AG04450 (cell line): ENCODE results near the gene BBS9. TPM values are rescaled to one million over a fixed set of nuclear protein-coding genes. Genes with fewer than 3 reads are reported as not detected.

Experiments
- CTCF ChIA-PET: fragments of 300-600, 350-600 bp; formaldehyde crosslinking; extraction: SDS; loops from one replicate; lab custom pipeline; 2022; ENCODE audit warnings: antibody characterized with exemption, inconsistent platforms; lab: Charles Lee
- POLR2A ChIA-PET: fragments of 350-600 bp; formaldehyde crosslinking; extraction: SDS; loops from one replicate; lab custom pipeline; 2021; ENCODE audit warnings: antibody characterized with exemption, inconsistent platforms; lab: Yijun Ruan, JAX
- DNase-seq: peaks from one replicate; pipeline ENCODE4 v3.0.0-alpha.2; 2011; ENCODE audit warnings: low read depth, low spot score
- H3K27ac ChIP-seq: one replicate; pipeline ENCODE4 v1.5.1; 2012; ENCODE audit warnings: low read depth, low read length, control low read depth
- H3K27me3 ChIP-seq: one replicate; pipeline ENCODE4 v1.6.0; 2012; ENCODE audit warnings: low read length; ENCODE audit not compliant: control insufficient read depth, insufficient read depth
- H3K4me3 ChIP-seq: 2 replicates; pipeline ENCODE4 v1.5.1; 2011; ENCODE audit warnings: mild to moderate bottlenecking, low read depth, low read length, control low read depth
- H3K9me3 ChIP-seq: 2 replicates; pipeline ENCODE4 v1.5.1; 2012; ENCODE audit warnings: low read length; ENCODE audit not compliant: control insufficient read depth, insufficient read depth
- CTCF ChIP-seq: IDR thresholded peaks from 2 replicates; pipeline ENCODE4 v1.5.1; 2011; ENCODE audit warnings: low read depth, low read length, control low read depth, inconsistent platforms
- polyA plus RNA-seq: library from polyadenylated mRNA; depleted of rRNA; stranded (reverse); fragments of >200 nt; gene quantifications from 2 replicates; pipeline ENCODE4 v1.2.3, GENCODE V29; 2011

Gene BBS9
- polyA plus RNA-seq, 1 experiment, result 15.6 TPM

GRCh38 chr7:33108554-33109004 is 20.8 kb upstream of the BBS9 start:
- peaks cover 2% of the 10 kb centered on the region for H3K27me3 ChIP-seq
- POLR2A ChIA-PET, result no interaction called here
- TF ChIP-seq CTCF, result 0 out of 2 replicates have a peak, but pooled peaks have one; percentile 11
- DNase-seq, result no peak
- H3K9me3 ChIP-seq, result no peaks in the 10 kb centered on the region
- peak overlapping the region; percentile 39 for H3K27ac ChIP-seq
- H3K4me3 ChIP-seq, result peak overlapping the region; percentile 80
- CTCF ChIA-PET, result interaction anchor here (0.5 to 5.7 kb wide), 43 partner anchors 10 to 1002 kb away, joined by 3 to 104 read pairs (median 5); partner anchors contain the start of genes BBS9, FKBP9 and NT5C3A

- Histone ChIP-seq H3K9me3 (no peaks in the 10 kb centered on the region), H3K27me3 (peaks cover 2% of the 10 kb centered on the region), H3K4me3 (peak within 1 kb of the TSS; percentile 80), H3K27ac (peak within 1 kb of the TSS; percentile 39)
- ChIA-PET CTCF (interaction anchor here (0.6 to 5.7 kb wide), 34 partner anchors 11 to 1002 kb away, joined by 3 to 104 read pairs (median 5); partner anchors contain the start of genes BBS9, FKBP9 and NT5C3A), POLR2A (interaction anchor here (1.0 kb wide), 1 partner anchor 47 kb away, joined by 4 read pairs; the partner anchor contains the start of gene NT5C3A)
- peak; percentile 25; the same call in 1 of the 2 replicates for TF ChIP-seq CTCF
- no peak for DNase-seq
Measured at GRCh38 chr7:33109005-33109757, 20.2 kb upstream of the BBS9 start, which contains the start of gene RP9. TSS of gene RP9 (minus strand) at chr7:33109404. CDS start at chr7:33109372, 32 bp downstream.

- ChIA-PET POLR2A (interaction anchor here (1.0 kb wide), 1 partner anchor 47 kb away, joined by 4 read pairs; the partner anchor contains the start of gene NT5C3A), CTCF (interaction anchor here (0.6 to 5.7 kb wide), 20 partner anchors 11 to 896 kb away, joined by 3 to 104 read pairs (median 5); partner anchors contain the start of genes BBS9, FKBP9 and NT5C3A)
- H3K4me3 ChIP-seq, result peak overlapping the region; percentile 63
- no peak for TF ChIP-seq CTCF
- no peak for DNase-seq
- H3K27ac ChIP-seq, result no peak overlapping the region
- H3K9me3 ChIP-seq, result no peaks in the 10 kb centered on the region
- H3K27me3 ChIP-seq, result peaks cover 6% of the 10 kb centered on the region
Measured at GRCh38 chr7:33109758-33110238, 19.6 kb upstream of the BBS9 start.

GRCh38 chr7:33111614-33112013 is 17.8 kb upstream of the BBS9 start:
- no peak overlapping the region for H3K27ac ChIP-seq
- H3K4me3 ChIP-seq, result no peak overlapping the region
- DNase-seq, result no peak
- no peaks in the 10 kb centered on the region for H3K9me3 ChIP-seq
- no peak for TF ChIP-seq CTCF
- ChIA-PET CTCF (interaction anchor here (5.7 kb wide), 1 partner anchor 266 kb away, joined by 104 read pairs; no protein-coding TSS in a partner anchor), POLR2A (no interaction called here)
- peaks cover 11% of the 10 kb centered on the region for H3K27me3 ChIP-seq
